ENCODE data around the gene ORC3. TPM values are rescaled to one million over a fixed set of nuclear protein-coding genes. Genes with fewer than 3 reads are reported as not detected.

Gene ORC3
- total RNA-seq, 1 donor from 2014 or later = 32.9 TPM

Other genes starting within 250 kb of the ORC3 start
- gene C6orf163, start 245.3 kb upstream of the ORC3 start, total RNA-seq = 3.2 and 4.0 TPM in 2 replicates
- not detected in 2 replicates for gene CFAP206, start 182.2 kb upstream of the ORC3 start, total RNA-seq
- gene SLC35A1, start 117.2 kb upstream of the ORC3 start, total RNA-seq = 12.2 and 13.6 TPM in 2 replicates
- 25.5 and 27.6 TPM in 2 replicates for gene RARS2, start 148 bp upstream of the ORC3 start, total RNA-seq
- gene AKIRIN2, start 112.1 kb downstream of the ORC3 start, total RNA-seq = 35.0 and 35.6 TPM in 2 replicates

Measured in T-helper 1 cell treated with Interleukin-12 subunit alpha and Interleukin-12 subunit beta and Interleukin-4 antibody, amounts not matched to agents 30 ng/mL and 1 ng/mL, for 36 hours (primary cell).